ENCODE measurements around the gene RGL1.

The RGL1 gene

DNA sequence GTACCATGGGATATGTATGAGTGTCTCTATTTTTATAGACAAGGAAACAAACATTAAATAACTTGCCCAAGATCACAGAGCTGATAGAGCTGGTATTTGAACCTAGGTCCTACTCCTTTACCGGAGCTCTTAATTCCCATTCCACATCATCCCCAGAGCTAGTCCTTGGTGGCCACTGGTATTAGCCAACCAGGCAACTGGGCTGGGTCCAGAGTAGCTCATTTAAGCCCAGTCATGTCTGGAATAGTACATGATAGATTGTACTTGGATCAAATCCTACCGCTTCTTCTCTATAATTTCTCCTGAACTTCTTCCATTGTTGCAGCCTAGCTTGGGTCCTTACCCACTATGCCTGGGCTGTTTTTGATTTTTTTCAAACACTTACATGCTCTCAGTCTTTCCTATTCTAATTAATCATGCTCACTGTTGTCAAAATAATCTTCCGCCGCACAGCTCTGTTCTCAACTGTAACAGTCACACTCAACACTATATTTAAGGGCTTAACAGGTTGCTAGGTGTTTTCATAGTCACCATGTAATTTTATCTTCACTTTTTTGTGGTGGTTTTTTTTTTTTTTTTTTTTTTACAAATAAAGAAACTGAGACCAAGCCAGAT is 152.4 kb downstream of the RGL1 start:
- no peak for DNase-seq (ENCODE audit: low spot score)

DNA sequence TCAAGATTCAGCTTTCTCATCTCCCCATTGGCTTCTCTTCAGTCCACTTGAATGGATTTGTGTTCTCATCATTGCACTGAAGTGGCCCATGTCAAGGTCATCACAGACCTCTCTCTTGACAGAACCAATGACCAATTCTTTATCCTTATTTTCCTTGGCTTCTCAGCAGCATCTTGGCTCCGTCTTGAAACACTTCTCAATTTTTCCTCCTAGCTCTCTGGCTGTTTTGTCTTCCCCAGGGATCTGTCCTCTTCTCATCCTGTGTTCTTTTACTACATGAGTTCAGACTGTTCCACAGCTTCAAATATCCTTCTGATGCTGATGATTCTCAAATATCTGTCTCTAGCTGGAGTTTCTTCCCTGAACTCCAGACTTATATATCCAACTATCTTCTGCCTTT is 154.0 kb downstream of the RGL1 start:
- no peak for DNase-seq (ENCODE audit: low spot score)

DNA sequence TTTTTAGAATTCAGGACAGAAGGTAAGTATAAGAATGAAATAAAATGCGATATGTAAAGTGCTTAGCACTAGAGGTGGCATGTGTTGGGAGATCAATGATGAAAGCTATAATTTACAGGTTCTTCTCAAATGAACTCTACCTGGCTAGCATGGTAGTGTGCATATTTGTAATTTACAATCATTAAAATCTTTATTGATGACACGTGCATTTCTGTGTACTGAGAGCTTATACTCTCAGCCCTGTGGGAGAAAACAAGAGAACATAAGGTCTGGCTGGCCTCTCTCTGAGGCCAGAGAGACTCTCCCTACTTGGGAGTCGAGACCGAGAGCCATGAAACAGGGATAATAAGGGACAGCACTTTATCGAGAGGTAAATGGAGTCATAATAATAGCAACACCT is 156.2 kb downstream of the RGL1 start:
- no peak for DNase-seq (ENCODE audit: low spot score)

DNA sequence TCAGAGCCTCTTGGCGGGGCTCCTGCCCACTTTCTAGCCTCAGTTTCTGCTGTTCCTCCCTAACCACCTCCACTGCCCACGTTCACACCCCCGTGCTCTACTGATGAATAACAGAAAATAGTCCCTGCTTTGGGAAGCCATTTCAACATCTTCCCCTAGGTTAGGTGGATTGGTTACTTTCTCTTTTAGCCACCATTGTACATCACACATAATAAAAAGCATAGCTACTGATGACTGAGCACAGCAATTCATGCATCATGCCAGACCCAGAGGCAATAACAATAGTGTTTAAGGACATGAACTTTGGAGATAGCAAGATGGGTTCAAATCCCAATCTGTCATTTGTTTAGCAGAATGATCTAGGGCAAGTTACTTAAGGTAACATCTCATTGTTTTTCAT is 158.0 kb downstream of the RGL1 start:
- DNase-seq (ENCODE audit: low spot score) = no peak

DNA sequence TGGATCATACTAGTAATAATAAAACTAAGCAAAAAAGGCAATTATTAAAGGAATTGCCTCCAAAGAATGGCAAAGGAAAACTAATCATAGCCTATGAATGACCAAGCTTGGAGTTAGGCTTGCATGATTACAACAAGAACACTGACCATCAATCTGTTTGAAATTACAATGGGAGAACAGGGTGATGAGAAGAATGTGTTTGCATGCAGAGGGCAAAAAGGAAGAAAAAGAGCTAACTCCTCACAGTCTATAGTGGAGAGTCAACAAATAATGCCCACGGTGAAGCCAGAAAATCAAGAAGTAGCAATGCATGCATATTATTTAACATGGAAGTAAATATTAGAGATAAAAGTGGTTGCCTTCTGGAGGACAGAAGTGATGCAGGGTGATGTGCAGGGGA is 160.8 kb downstream of the RGL1 start:
- no peak for DNase-seq (ENCODE audit: low spot score)

DNA sequence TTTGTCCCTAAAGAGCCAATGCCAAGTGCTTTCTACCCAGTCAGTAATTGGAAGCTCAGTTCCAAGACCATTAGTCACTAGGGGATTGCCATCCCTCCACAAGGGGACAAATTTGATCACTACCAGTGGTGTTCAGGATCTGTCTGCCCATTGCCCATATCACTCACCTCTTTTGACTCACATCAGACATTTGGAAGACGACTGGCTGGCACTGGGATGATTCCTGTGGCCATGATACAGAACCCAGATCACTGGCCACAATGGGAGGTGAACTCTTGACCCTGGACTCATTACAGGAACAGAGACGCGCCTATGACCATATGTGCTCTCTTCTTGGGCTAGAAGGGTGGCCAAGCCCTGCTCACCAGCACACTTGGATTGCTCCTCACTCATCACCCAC is 161.6 kb downstream of the RGL1 start:
- no peak for DNase-seq (ENCODE audit: low spot score)

DNA sequence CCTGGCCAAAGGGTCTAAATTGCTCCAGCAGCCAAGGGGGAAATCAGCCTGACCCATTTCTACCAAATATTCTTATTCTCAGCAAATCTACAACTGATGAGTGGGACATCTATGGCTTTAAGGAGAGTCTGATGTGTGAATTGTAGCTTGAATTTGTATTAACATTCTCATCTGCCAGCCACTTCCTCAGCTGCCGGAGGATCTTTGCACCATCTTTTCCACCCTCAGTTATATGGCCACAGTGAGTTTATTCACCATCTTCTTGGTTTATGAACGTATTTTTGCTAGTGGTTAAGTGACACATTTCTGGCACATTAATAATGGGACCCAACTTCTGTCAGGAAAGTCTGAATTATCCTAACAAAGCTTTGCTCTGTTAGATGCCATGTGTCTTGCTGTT is 163.0 kb downstream of the RGL1 start:
- DNase-seq (ENCODE audit: low spot score) = no peak

DNA sequence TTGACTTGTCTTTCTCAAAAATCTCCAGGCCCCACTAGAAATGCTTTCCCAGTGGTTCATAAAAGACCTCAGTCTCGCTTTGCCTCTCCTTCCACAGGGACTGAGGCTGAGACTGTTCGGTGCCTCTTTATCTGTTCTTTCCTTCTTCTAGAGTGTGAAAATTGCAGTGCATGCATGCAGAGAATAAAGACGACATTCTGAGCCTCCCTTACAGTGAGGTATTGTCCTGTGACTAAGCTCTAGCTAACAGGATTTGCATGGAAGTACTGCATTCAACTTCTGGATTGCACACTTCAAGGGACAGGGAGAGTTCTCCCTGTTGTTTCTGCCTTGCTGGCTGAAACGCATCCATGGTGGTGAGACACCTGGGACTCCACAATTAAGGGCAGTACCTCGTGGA is 163.5 kb downstream of the RGL1 start:
- DNase-seq (ENCODE audit: low spot score) = no peak

DNA sequence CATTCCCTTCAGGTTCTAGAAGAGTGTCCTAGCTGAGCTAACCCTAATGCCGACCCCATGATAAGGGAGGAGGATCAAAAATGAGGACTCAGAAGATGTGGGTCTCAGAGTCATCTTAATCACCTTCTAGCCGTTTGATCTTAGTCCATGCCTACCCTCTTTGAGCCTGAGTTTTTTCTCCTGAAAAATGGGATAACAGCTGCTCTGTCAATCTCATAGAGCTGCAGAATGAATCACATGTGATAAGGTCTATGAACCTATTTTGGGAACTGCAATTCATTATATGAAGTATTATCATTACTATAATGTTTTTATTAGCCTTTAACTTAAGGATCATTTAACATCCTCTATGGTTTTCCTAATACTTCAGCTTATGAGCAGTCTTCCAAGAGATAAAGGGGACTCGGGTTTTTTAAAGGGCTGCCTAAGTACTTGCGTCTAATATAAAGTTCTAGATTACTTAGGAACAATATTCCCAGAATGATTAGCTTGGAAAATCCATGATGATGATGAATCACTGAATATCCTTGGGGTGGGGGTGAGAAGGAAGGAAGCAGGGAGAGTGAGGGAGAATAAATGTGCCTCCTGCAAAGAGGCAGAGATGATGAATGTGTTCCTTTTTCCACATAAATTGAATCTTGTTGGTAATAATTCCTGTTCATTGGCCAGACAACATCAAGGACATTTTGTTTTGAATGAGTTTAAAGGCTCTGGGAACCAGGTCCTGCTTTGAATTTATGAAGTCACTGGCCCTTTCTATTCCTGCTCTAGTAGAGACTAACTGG is 165.8 kb downstream of the RGL1 start:
- DNase-seq (ENCODE audit: low spot score) = no peak

DNA sequence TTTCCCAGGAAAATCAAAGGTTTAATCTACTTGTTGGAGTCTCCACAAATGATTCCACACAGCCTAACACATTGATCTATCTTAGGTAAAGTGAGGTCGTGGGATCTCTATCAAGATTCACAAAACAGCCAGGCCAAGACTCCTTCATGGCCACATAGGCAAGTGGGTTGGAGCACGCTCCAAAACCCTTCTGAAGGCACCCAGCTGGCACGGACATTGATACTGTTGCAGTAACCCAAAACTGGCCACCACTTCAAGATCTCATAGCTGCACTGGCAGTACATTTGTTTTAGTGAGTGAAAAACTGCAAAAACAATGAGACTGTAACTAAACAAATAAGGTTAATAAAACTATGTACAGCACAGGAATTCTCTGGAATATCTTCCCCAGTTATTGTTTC is 170.7 kb downstream of the RGL1 start:
- DNase-seq (ENCODE audit: low spot score) = no peak

DNA sequence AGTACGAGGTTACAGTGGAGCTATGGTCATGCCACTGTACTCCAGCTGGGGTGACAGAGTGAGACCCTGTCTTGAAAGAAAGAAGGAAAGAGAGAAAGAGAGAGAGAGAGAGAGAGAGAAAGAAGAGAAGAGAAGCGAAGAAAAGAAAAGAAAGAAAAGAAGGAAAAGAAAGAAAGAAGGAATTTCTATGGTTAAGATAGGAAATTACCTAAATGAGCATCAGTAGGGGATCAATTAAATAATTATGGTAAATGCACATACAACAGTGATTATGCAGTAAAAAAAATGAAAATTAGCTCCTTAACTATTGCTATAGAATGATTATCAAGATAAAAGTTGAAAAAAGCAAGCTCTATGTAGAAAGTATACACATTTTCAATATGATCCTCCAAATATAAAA is 172.8 kb downstream of the RGL1 start:
- DNase-seq (ENCODE audit: low spot score) = no peak

All from HuH-7.5 (cell line).